GM04503 (cell line): ENCODE data around the gene KDSR.

ENCODE experiments used
- DNase-seq: peaks from one replicate; pipeline ENCODE4 v3.0.0-alpha.2; 2012; ENCODE audit warnings: low read depth

Gene KDSR

DNA sequence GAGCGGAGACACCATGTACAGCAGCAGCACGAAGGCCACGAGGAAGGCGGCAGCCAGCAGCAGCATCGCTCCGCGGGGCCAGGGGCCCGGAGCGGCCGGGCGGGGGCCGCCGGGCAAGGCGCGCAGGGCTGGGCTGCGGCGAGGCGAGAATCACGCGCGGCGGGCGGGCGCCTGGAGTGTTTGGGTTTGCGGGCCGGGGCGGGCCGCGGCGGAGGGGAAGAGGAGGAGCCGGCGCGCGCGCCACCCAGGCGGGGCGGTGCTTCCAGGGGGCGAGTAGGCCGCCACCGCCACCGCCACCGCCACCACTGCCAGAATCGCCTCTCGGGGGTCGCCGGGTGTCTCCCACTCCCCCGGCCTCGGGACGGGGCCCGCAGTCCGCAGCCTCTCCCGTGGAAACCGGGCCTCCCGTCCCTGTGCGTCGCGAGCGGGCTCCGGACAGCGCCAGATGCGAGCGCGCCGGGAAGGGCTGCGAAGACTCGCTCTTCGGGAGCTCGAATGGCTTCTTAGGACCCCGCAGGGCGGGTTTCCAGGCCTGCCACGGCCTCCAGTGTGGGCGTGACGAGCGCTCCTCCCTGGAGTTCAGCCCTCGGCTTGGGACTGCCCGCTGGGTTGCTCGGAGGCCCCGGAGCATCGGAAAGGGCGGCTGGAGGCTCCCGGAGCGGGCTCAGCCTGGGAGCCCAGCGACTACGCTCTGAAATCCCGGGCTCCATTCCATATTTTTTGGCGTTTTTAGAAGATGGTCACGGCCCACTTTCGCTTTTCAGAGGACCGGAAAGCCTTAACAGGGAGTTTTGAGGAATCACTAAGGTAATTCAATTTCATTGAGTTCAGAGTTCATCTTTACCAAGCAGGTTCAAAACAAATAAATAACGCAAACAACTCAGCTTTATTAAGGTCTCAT, at the start of gene KDSR:
Gene KDSR (minus strand): TSS at position 154 of the 901 bp plus-strand sequence. CDS start 88 bp downstream, at position 66.
- DNase-seq: peak; percentile 93

DNA sequence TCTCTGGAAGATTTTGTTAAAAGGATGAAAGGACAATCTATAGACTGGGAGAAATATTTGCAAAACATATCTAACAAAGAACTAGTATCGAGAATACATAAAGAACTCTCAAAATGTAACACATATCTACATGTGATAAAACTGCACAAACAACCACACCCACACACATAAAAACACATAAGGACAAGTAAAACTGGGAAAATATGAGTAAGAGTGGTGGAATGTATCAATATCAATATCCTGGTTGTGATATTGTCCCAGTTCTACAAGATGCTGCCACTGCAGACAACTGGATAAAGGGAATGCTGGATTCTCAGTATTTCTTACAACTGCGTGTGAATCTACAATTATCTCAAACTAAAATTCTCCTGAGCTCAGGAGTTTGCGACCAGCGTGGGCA, 45.9 kb upstream of the KDSR start:
- DNase-seq: no peak

GRCh38 chr18:63410792-63411191, 43.8 kb upstream of the KDSR start:
- no peak for DNase-seq

- no peak for DNase-seq
Measured at GRCh38 chr18:63409301-63409700, 42.3 kb upstream of the KDSR start.

DNA sequence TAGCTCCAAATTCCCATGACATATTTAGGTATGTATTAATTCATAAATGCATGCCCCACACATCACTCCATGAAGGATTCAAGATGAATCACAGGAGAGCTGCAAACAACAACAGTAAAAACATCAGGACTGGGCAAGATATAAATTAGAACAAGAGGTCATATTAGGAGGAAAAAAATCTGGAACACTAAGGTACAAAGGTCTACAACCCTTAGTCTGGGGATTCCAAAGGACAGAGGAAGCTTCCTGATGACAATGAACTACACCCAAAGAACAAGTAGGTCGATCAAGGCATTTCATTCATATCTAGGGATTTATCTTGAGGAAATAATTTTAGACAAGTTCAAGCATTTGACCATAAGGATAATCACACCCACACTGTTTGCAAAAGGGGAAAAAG, 40.7 kb upstream of the KDSR start:
- no peak for DNase-seq

GRCh38 chr18:63405986-63406385, 39.0 kb upstream of the KDSR start:
- DNase-seq: no peak

DNA sequence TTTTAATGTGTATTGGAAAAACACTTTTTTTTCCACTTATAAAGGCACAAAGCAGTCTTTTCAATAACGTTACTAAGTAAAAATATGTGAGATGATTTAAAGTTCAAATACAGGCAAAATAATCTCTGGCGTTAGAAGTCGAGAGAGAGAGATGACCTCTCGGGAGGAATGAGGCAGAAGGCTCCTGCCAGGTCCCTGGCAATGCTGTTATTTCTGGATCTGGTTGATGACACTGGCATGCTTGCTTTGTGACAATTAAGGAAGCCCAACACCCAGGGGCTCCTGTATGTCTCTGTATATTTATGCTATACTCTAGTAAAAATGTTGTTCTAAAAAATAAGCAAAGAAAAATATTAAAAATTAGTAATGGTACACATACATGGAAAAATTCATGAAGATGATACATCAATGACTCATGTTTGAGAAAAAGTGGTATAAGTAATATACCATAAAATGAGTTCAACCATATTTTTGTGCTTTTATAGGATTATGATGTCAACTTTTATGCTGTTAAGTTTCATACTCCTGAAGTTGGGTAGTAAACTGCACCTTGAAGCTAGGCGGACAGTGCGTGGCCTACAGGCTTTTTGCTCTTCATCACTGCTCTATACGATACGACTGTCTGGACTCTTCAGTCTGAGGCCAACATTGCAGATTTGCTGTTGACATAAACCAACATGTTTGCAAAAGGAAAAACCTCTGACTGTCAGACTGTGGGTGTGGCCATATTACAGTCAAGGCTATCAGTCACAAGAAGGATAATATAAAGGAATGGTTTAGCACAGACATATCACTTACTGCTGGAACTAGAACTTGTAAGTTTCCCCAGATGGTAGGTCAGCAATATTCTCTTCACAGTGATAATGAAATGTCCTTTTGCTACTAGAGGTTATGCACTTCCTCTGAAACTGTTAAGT, 35.5 kb upstream of the KDSR start:
- no peak for DNase-seq

- DNase-seq: no peak
Measured at GRCh38 chr18:63399300-63399699, 32.3 kb upstream of the KDSR start.

DNA sequence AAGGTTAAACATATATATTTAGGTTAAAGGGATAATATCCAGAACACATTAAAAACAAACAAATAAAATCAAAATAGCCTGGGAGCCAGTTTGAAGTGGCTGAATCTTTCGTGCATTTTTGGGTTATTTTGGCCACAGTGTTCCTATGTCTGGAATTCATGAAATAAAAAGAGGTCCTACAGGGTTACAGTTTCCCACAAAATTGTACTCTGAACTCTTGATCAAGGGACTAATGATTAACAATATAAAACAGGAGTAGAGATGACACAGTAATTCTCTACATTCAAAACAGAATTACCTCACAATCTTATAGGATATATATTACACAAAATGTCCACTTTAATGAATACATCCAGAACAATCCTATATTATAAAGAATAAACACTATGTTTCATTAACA, 30.3 kb upstream of the KDSR start:
- DNase-seq: no peak

DNA sequence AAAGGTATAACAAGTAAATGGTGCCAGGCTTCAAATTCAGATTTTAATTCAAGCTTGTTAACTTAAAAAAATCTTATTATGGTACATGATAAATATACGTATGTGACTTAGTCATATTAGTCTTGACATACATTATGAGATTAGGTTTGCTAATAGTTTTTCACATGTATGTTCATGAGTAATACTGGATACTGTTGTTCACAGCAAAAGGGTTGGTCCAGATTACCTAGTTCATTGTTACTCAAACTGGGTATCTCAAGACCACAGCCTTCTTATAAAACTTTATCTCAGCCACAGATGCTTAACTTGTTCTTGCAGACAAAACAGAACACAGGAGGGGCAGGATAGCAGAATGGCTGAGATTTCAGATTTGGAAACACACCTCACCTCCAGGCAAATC, 28.5 kb upstream of the KDSR start:
- no peak for DNase-seq

- no peak for DNase-seq
Measured at GRCh38 chr18:63394954-63395353, 27.9 kb upstream of the KDSR start.

- DNase-seq: no peak
Measured at GRCh38 chr18:63387861-63388260, 20.9 kb upstream of the KDSR start.

- DNase-seq: no peak
Measured at GRCh38 chr18:63382843-63383242, 15.8 kb upstream of the KDSR start.

DNA sequence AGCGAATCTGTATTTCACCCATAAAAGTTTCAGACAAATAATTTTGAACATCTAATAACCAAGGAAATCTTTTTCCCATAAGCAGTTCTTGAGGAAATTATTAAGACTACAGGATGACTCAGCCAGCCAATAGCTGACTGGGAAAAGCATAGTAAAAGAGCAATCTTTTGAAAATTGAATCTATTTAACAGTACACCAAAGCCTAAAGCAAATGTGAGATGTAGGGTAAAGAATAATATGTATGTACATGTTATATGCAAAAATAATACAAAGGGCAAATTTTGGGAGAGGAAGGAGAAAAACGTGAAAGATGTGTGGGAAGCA, 12.6 kb upstream of the KDSR start:
- no peak for DNase-seq

GRCh38 chr18:63378919-63379638, 12.1 kb upstream of the KDSR start:
- no peak for DNase-seq

- DNase-seq: no peak
Measured at GRCh38 chr18:63377275-63377980, 10.4 kb upstream of the KDSR start.

DNA sequence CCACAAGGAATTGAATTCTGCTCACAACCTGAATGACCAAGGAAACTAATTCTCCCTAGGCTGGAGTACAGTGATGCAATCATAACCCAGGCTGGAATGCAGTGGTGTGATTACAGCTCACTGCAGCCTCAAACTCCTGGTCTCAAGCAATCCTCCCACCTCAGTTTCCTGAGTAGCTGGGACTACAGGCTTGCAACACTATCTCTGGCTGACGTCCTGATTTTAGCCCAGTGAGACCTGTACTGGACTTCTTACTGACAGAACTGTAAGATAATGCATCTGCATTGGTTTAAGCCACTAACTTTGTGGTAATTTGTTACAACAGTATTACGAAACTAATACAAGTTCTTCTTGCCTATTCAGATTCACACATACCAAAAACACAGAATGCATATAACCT, 9.5 kb upstream of the KDSR start:
- no peak for DNase-seq

- DNase-seq: no peak
Measured at GRCh38 chr18:63374540-63374939, 7.5 kb upstream of the KDSR start.

GRCh38 chr18:63373161-63373560, 6.2 kb upstream of the KDSR start:
- no peak for DNase-seq

DNA sequence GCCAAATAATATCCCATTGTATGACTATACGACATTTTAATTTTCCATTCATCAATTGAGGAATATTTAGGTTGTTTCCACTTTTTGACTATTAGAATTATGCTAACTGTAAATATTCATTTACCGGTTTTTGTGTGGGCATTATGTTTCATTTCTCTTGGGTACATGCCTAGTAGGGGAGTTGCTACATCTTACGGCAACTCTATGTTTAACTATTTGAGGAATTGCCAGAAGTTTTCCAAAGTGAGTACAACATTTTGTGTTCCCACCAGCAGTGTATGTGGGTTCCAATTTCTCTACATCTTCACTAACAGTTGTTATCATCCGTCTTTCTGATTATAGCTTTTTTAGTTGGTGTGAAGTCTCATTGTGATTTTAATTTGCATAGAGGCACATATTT, 1.6 kb upstream of the KDSR start:
- no peak for DNase-seq

DNA sequence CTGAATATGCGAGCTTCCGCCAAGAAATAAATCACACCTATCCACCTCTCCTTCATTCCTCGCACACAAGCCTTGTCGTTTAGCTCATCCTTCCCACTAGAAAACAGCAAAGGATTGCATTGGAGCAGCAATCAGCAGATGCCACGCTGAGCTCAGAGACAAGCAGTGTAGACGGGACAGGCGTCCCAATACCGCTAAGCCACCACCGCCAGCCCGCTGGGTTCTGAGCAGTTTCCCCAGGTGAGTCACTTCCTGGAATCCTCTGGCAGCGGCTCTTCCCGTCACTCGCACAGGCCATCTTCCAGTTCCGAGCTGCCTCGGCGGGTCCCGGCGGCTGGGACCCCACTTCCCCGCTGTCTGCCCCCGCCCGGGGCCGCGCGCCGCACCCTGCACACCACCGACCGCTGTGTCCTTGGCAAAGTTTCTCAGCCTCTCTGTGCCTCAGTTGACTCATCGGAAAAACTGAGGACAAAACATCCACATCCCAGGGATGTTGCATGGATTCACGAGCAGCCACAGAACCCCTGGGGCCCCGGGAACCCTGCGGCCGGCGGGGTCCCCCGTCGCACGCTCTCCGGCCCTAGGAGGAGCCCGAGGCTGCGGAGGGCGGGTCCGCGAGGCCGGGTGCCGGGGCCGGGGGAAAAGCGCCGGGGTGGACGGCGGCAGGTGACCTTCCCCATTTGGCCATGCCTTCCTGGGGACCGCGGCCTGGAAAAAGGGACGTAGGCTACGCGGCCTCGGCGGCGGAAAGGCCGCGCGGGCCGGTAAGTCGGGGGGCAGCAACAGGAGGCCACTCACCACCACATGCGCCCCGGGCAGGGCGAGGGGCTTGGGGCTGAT, 573 bp downstream of the KDSR start:
- DNase-seq: no peak
